Esophagus (tissue), 2 donors: ENCODE data around the gene ANKS4B. TPM values are rescaled to one million over a fixed set of nuclear protein-coding genes. Genes with fewer than 3 reads are reported as not detected.

Experiments used
- H3K27ac ChIP-seq, 2 donors: one replicate each; pipeline ENCODE4 v1.5.1; 2013; ENCODE audit warnings: low read depth in 2 of 2, mild to moderate bottlenecking in 2 of 2, inconsistent platforms in 1 of 2, low read length in 1 of 2, moderate library complexity in 1 of 2
- H3K27me3 ChIP-seq, 2 donors: one replicate each; pipeline ENCODE4 v1.6.1; 2013; ENCODE audit warnings: low read length in 2 of 2, control low read depth in 1 of 2, mild to moderate bottlenecking in 1 of 2; ENCODE audit not compliant: insufficient read depth in 2 of 2, control insufficient read depth in 1 of 2
- H3K36me3 ChIP-seq, 2 donors: one replicate each; pipeline ENCODE4 v1.6.1; 2013; ENCODE audit warnings: low read length in 1 of 2; ENCODE audit not compliant: control insufficient read depth in 2 of 2, insufficient read depth in 2 of 2
- H3K4me1 ChIP-seq, 2 donors: one replicate each; pipeline ENCODE4 v1.6.1; 2013; ENCODE audit warnings: low read length in 1 of 2; ENCODE audit not compliant: control insufficient read depth in 2 of 2, insufficient read depth in 2 of 2
- H3K4me3 ChIP-seq, 2 donors: one replicate each; pipeline ENCODE4 v1.5.1; 2013; ENCODE audit warnings: low read length in 2 of 2, mild to moderate bottlenecking in 2 of 2, low read depth in 1 of 2, moderate library complexity in 1 of 2
- H3K9me3 ChIP-seq, 2 donors: one replicate each; pipeline ENCODE4 v1.6.1; 2013; ENCODE audit warnings: mild to moderate bottlenecking in 2 of 2, low read depth in 1 of 2, low read length in 1 of 2, moderate library complexity in 1 of 2; ENCODE audit not compliant: control insufficient read depth in 2 of 2, insufficient read depth in 1 of 2
- WGBS, 2 donors: extraction: QIAGEN DNeasy Blood & Tissue Kit; methylation state at CpG; one replicate each; pipeline ENCODE4 v1.1.7; 2013; 5-methylcytosine and 5-hydroxymethylcytosine counted together
- polyA plus RNA-seq, 2 donors: library from polyadenylated mRNA; stranded (reverse); fragments of 200-250 nt; gene quantifications; one replicate each; pipeline ENCODE4 v1.2.3, GENCODE V29; 2013
- donor health status: healthy with polysubstance abuse.
- donor health status: Bipolar disorder and iron deficiency.

Gene ANKS4B
- polyA plus RNA-seq, 2 donors: not detected

GRCh38 chr16:21253470-21253869, 20.0 kb downstream of the ANKS4B start:
- Histone ChIP-seq H3K4me3 (no peak overlapping the region), H3K4me1 (no peaks in the 10 kb centered on the region), H3K9me3 (no peaks in the 10 kb centered on the region), H3K36me3 (no peaks in the 10 kb centered on the region), H3K27ac (no peak overlapping the region), H3K27me3 (peaks cover 0 to 4% of the 10 kb centered on the region in 2 donors)
- WGBS, 2 donors: 84 to 86% methylated on average over 3 of the region's 3 CpGs

- H3K9me3 ChIP-seq: no peaks in the 10 kb centered on the region
- no peak overlapping the region for H3K4me3 ChIP-seq
- H3K27ac ChIP-seq: no peak overlapping the region
- H3K36me3 ChIP-seq: no peaks in the 10 kb centered on the region
- WGBS, 2 donors: 92 to 94% methylated on average over 2 of the region's 2 CpGs
- no peaks in the 10 kb centered on the region for H3K4me1 ChIP-seq
- H3K27me3 ChIP-seq: no peaks in the 10 kb centered on the region
Measured at GRCh38 chr16:21256636-21257035, 23.1 kb downstream of the ANKS4B start.

GRCh38 chr16:21257284-21257683, 23.8 kb downstream of the ANKS4B start:
- H3K4me1 ChIP-seq: no peaks in the 10 kb centered on the region
- H3K9me3 ChIP-seq: no peaks in the 10 kb centered on the region
- no peaks in the 10 kb centered on the region for H3K36me3 ChIP-seq
- H3K4me3 ChIP-seq: no peak overlapping the region
- no peaks in the 10 kb centered on the region for H3K27me3 ChIP-seq
- H3K27ac ChIP-seq: no peak overlapping the region
- 85% methylated on average over 4 of the region's 4 CpGs for WGBS, 2 donors

GRCh38 chr16:21260870-21261791, 27.6 kb downstream of the ANKS4B start:
- Histone ChIP-seq H3K36me3 (no peaks in the 10 kb centered on the region), H3K4me1 (no peaks in the 10 kb centered on the region), H3K27me3 (no peaks in the 10 kb centered on the region), H3K27ac (no peak overlapping the region), H3K4me3 (no peak overlapping the region), H3K9me3 (no peaks in the 10 kb centered on the region)
- WGBS, 2 donors: 64 to 76% methylated on average over 9 of the region's 9 CpGs

- Histone ChIP-seq H3K9me3 (no peaks in the 10 kb centered on the region), H3K27me3 (no peaks in the 10 kb centered on the region), H3K4me1 (no peaks in the 10 kb centered on the region), H3K27ac (no peak overlapping the region), H3K36me3 (no peaks in the 10 kb centered on the region), H3K4me3 (no peak overlapping the region)
- 84% methylated on average over 12 of the region's 12 CpGs for WGBS, 2 donors
Measured at GRCh38 chr16:21262779-21263639, 29.5 kb downstream of the ANKS4B start.

GRCh38 chr16:21263640-21264570, 30.4 kb downstream of the ANKS4B start:
- Histone ChIP-seq H3K4me3 (no peak overlapping the region), H3K4me1 (no peaks in the 10 kb centered on the region)
- 51 to 55% methylated on average over 14 of the region's 14 CpGs for WGBS, 2 donors

GRCh38 chr16:21264571-21265036, 31.1 kb downstream of the ANKS4B start:
- H3K4me3 ChIP-seq: no peak overlapping the region
- WGBS, 2 donors: 79 to 86% methylated on average over 4 of the region's 4 CpGs

More at GRCh38 chr16:21263640-21264570, 30.4 kb downstream of the ANKS4B start:
- no peaks in the 10 kb centered on the region for H3K27me3 ChIP-seq
- peak overlapping the region in 1 of 2 donors; percentile 27 for H3K27ac ChIP-seq
- H3K36me3 ChIP-seq: no peaks in the 10 kb centered on the region
- no peaks in the 10 kb centered on the region for H3K9me3 ChIP-seq

GRCh38 chr16:21265104-21265837, 31.8 kb downstream of the ANKS4B start:
- Histone ChIP-seq H3K9me3 (no peaks in the 10 kb centered on the region), H3K27ac (no peak overlapping the region), H3K27me3 (no peaks in the 10 kb centered on the region), H3K36me3 (no peaks in the 10 kb centered on the region), H3K4me1 (no peaks in the 10 kb centered on the region), H3K4me3 (no peak overlapping the region)
- 78 to 87% methylated on average over 9 of the region's 9 CpGs for WGBS, 2 donors

More at GRCh38 chr16:21264571-21265036, 31.1 kb downstream of the ANKS4B start:
- no peaks in the 10 kb centered on the region for H3K9me3 ChIP-seq
- peak overlapping the region in 1 of 2 donors; percentile 27 for H3K27ac ChIP-seq
- H3K4me1 ChIP-seq: no peaks in the 10 kb centered on the region
- no peaks in the 10 kb centered on the region for H3K36me3 ChIP-seq
- H3K27me3 ChIP-seq: no peaks in the 10 kb centered on the region
